Kidney glomerular epithelial cell (primary cell): ENCODE data around the gene NT5E.
A peak's percentile ranks its signal among the peaks of the same experiment; 100 is the strongest.

Experiments used
- DNase-seq: peaks from one replicate; lab custom pipeline; 2025; lab: John Stamatoyannopoulos, UW

The NT5E gene

GRCh38 chr6:85421972-85422371 lies 27.9 kb upstream of the NT5E start:
- DNase-seq: peak; percentile 13

GRCh38 chr6:85422996-85423395 lies 26.9 kb upstream of the NT5E start:
- DNase-seq: no peak

DNA sequence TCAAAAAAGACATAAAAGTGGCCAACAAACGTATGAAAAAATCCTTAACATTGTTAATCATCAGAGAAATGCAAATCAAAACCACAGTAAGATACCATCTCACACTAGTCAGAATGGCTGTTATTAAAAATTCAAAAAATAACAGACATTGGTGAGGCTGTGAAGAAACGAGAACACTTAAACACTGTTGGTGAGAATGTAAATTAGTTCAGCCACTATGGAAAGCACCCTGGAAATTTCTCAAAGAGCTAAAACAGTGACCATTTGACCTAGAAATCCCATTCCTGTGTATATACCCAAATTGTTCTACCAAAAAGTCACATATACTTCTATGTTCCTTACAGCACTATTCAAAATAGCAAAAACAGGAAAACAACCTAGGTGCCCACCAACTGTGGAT lies 24.9 kb upstream of the NT5E start:
- DNase-seq: no peak

- DNase-seq: no peak
Observed at GRCh38 chr6:85425997-85426396, 23.9 kb upstream of the NT5E start.

- DNase-seq: no peak
Observed at GRCh38 chr6:85428486-85428885, 21.4 kb upstream of the NT5E start.

GRCh38 chr6:85429346-85429745 lies 20.5 kb upstream of the NT5E start:
- DNase-seq: no peak

DNA sequence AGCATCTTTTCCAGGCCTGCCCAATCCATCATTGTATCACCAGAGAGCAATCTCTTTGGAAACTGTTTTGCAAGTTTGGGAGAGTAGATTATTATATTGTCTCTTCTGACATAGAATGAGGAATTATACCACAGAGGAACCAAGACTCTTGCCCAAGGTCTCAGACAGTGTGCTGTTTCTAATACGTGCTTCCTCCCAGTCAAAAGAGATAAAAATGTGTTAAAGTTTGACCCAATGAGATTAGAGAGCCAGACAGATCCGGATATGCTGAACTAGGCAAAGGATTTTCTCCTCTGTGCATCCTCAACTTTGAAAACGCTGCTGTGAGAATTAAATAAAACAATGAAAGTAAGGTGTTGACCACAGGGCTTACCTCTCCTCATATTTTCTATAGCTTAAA lies 18.6 kb upstream of the NT5E start:
- DNase-seq: no peak

- no peak for DNase-seq
Observed at GRCh38 chr6:85432554-85432953, 17.3 kb upstream of the NT5E start.

DNA sequence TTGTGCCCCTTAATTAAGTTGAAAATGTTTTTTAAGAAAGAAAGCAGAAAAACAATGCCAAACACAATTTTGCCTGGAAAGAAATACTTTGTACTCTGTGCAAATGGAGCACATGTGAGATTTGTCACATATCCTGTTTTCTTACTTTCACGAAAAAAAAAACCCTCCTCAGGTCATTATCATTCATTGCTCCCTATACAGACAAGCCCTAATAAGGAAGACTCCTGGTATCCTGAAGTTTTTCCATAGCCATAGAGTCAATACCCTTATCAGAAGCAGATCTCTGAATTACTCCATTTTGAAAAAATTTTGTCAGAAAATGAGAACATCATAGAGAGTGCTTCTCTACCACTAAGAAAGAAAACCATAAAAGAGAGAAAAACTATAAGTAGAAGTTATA lies 14.0 kb upstream of the NT5E start:
- DNase-seq: no peak

GRCh38 chr6:85436411-85436810 lies 13.5 kb upstream of the NT5E start:
- DNase-seq: no peak

GRCh38 chr6:85436939-85437495 lies 12.9 kb upstream of the NT5E start:
- no peak for DNase-seq

GRCh38 chr6:85443349-85444117 lies 6.3 kb upstream of the NT5E start:
- no peak for DNase-seq

DNA sequence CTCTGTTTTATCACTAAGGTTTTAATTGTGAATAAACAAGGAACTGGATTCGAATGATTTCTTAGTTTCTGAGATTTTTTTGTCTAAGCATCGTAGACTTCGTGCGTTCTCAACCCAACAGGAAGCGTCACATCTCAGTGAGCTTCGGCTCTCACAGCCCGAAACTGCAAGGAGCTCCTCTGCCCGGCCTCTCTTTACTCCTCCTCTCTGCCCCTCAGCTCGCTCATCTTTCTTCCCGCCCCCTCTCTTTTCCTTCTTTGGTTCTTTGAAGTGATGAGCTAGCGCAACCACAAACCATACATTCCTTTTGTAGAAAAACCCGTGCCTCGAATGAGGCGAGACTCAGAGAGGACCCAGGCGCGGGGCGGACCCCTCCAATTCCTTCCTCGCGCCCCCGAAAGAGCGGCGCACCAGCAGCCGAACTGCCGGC lies 480 bp upstream of the NT5E start:
- peak; percentile 63 for DNase-seq

- no peak for DNase-seq
Observed at GRCh38 chr6:85451565-85452306, 1.9 kb downstream of the NT5E start.

GRCh38 chr6:85452441-85452881 lies 2.6 kb downstream of the NT5E start:
- DNase-seq: no peak

GRCh38 chr6:85453052-85453451 lies 3.2 kb downstream of the NT5E start:
- DNase-seq: no peak

DNA sequence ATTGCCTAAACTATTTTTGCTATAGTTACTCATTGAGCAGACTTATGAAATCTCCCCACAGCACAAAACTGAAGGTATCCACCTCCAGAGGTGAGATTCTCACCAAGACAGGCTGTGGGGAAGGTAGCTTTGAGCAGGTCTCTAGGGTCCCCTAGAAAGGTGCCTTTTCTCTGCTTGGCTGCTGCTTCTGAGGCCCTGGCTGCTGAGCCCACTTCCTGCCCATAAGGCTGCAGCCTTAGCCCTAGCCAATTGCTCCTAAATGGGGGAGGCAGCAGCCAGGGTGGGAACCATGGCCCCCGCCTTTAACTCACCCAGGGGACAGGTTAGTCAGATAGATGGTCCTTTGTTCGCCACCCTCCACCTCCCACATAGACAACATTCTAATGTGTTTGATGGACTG lies 3.6 kb downstream of the NT5E start:
- DNase-seq: no peak

DNA sequence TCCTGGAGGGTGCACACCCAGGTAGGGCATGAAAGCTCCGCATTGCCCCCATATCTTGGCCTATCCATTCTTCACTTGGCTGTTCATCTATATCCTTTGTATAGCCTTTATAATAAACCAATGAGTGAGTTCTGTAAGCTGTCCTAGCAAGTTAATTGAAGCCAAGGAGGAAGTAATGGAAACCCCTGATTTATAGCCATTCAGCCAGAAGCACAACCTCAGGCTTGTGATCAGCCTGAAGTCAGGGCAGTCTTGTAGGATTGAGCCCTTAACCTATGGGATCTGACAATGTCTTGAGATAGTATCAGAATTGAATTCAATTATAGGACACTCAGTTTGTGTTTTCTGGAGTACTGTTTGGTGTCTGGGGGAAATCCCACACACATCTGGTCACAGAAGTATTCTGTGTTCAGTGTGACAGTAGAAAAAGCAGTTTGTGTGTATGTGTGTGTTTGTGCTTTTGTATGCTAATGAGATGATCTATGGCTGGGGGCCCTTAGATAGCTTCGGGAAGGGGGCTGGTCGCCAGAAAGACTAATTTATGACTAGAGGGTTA lies 5.7 kb downstream of the NT5E start:
- DNase-seq: no peak

DNA sequence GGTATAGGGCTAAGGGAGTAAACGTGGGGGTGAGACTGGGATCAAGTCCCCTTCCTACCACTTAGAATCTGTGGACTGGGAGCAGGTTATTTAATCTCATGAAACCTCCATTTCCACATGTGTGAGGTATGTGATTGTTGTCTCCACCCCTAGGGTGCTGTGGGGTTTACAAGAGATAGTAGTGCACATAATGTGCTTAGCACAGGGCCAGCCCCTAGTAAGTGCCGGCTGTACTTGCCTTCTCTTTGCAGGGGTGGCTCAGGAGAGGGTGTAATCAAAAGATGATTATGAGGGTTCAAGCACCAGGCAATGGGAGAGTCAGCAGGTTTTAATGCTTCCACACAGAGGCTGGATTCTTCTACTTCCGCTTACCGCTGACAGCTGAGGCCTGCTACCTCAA lies 6.9 kb downstream of the NT5E start:
- no peak for DNase-seq

GRCh38 chr6:85458184-85458583 lies 8.3 kb downstream of the NT5E start:
- DNase-seq: no peak

DNA sequence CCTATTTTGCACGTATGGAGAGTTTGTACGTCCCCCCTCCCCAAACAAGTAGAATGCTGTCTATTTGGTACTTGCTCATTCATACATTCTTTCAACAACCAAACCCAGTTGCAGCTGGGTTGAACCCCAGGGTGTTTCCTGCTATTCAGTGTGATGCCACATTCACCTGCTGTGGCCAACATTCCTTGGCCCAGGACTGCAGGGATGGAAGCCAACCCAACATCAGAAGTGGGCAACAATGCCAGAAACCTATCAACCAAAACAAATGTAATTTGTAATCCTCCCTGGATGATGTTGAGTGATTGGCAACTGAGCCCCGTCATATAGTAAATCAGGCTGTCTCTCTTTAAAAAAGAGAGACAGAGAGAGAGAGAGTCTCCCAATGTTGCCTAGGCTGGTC lies 8.9 kb downstream of the NT5E start:
- peak; percentile 13 for DNase-seq

DNA sequence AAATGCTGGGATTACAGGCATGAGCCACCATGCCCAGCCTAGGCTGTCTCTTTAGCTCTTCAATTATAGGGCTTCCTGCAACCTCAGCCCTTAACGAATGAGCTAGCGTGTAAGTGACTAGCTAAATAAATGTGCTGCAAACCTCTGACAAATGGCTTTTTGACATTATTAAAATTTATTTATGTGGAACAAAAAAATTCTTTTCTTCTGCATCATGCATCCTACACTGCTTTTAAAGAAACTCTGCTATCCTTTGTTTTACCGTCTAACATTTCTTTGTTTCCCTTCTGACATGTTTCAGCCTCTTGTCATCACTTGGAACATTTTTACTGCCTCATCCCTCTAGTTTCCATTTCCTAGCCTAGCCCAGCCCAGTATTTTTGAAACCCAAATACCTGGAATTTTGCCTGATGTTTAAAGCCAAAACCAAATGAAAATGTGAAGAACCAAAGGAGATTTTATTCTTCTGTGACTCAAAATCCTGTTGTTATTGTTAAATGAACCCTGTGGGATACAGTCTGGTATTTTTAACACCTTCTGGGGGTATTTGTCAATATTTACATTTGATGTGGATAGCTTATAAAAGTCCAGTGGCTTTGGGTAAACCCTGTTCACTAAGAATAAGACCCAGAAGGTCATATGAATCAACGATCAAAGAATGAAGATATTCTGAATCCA lies 9.5 kb downstream of the NT5E start:
- peak; percentile 71 for DNase-seq
